UCSD-AML1 (cell line): ENCODE results near the gene CNPY4.

Source experiments
- DNase-seq: peaks from one replicate; lab custom pipeline; 2025; ENCODE audit not compliant: unreplicated experiment; lab: John Stamatoyannopoulos, UW

The CNPY4 gene, protein sequence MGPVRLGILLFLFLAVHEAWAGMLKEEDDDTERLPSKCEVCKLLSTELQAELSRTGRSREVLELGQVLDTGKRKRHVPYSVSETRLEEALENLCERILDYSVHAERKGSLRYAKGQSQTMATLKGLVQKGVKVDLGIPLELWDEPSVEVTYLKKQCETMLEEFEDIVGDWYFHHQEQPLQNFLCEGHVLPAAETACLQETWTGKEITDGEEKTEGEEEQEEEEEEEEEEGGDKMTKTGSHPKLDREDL

GRCh38 chr7:100119072-100119969 lies at the start of gene CNPY4, which contains the start of gene TAF6:
Gene CNPY4 (plus strand): TSS chr7:100119634. CDS start chr7:100119745, 111 bp downstream.
Gene TAF6 (minus strand): TSS chr7:100119358. CDS start chr7:100114209, 5,149 bp downstream.
- peak; percentile 83 for DNase-seq

DNA sequence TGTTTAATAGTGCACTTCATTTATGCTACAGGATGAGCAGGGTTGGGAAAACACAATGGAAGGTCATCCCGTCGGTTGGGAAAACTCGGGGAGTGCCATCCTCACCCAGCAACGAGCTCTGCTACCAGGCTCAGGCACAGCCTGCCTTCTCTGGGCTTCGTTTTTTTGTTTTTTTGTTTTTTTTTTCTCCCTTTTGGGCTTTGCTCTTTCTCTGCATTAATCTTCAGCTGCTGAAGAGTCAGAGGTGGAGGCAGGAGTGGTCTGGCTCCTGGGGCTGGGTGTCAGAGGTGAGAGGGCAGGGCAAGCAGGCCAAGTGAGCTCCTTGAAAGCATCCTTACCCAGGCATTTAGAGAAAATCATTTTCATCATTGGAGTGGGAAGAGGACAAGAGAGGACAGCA lies 49.4 kb upstream of the CNPY4 start:
- no peak for DNase-seq

DNA sequence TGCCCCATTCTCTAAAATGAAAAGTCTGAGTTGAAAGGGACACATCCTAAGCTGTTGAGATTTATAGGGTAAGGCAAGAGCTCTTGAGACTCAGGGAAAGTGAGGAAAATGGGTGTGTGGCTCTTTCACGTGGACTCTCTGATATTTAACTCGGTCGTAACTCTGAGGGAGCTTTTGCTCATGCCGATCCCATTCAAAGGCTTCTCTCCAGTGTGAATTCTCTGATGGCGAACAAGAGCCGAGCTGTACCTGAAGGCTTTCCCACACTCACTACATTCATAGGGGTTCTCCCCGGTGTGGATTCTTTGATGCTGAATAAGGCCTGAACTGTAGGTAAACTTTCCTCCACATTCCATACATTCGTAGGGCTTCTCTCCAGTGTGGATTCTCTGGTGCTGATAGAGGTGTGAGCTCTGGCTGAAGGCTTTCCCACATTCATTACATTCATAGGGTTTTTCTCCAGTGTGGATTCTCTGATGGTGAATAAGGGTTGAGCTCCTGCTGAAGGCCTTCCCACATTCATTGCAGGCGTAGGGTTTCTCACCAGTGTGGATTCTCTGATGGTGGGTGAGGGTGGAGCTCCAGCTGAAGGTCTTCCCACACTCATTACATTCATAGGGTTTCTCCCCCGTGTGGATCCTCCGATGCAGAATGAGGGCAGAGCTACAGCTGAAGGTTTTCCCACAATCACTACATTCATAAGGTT lies 48.3 kb upstream of the CNPY4 start:
- no peak for DNase-seq

DNA sequence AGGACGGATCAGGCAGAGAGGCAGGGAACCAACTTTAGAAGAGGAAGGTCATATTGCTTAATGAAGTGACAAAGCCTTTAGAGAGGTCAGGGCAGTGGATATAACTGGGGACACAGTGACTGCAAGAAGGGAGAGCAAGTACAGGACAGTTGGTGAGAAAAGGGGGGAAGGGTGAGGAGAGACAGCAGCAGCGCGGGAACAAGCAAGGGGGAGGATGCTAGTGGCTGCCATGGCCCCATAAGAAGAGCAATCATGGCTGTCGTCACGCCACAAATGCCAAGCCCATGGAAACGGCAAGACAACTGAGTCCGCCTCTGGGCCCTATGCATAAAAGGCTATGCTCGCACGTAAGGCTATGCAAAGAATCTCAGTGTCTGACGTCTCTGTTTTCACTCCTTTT lies 47.0 kb upstream of the CNPY4 start:
- no peak for DNase-seq

GRCh38 chr7:100074841-100075240 lies 44.6 kb upstream of the CNPY4 start:
- DNase-seq: no peak

- no peak for DNase-seq
Observed at GRCh38 chr7:100075418-100075817, 44.0 kb upstream of the CNPY4 start.

DNA sequence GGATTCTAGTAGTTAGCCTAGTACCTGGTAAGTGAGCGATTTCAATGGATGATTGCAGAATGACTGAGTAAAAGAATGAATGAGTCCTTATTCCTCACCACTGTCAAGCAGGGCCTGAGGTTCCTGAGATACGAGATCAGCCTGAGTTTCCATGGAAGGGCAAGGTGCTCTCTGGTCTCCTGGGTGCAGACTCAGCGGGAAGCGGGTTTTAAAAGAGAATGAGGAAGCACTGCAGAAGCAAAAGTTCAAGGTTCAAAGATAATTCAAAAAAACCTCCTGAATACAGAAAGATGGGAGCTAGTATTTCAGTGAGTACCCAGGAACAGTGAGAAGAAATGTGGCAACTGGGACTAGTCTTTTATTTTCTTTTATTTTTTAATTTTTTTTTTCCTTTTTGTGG lies 42.2 kb upstream of the CNPY4 start:
- DNase-seq: no peak

GRCh38 chr7:100079024-100079560 lies 40.3 kb upstream of the CNPY4 start:
- no peak for DNase-seq

- no peak for DNase-seq
Observed at GRCh38 chr7:100080907-100081534, 38.4 kb upstream of the CNPY4 start.

- peak; percentile 92 for DNase-seq
Observed at GRCh38 chr7:100081535-100082102, 37.8 kb upstream of the CNPY4 start, which contains the start of gene ZNF3. Gene ZNF3 (minus strand): TSS chr7:100081723. CDS start chr7:100077357, 4,366 bp downstream.

DNA sequence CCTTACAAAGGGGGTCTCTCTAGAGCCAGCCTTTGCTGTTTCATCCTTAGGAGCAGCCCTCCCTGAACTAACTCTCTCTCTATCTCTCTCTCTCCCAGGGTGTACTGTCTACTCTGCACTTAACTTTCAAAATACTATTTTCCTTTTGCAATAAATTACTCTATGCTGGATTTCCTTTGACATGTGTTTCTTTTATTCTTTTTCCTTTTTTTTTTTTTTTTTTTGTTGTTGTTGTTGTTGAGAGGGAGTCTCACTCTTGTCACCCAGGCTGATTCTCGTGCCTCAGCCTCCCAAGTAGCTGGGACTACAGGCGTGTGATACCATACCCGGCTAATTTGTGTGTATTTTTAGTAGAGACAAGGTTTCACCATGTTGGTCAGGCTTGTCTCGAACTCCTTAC lies 36.5 kb upstream of the CNPY4 start:
- no peak for DNase-seq

GRCh38 chr7:100085515-100085914 lies 33.9 kb upstream of the CNPY4 start:
- no peak for DNase-seq

DNA sequence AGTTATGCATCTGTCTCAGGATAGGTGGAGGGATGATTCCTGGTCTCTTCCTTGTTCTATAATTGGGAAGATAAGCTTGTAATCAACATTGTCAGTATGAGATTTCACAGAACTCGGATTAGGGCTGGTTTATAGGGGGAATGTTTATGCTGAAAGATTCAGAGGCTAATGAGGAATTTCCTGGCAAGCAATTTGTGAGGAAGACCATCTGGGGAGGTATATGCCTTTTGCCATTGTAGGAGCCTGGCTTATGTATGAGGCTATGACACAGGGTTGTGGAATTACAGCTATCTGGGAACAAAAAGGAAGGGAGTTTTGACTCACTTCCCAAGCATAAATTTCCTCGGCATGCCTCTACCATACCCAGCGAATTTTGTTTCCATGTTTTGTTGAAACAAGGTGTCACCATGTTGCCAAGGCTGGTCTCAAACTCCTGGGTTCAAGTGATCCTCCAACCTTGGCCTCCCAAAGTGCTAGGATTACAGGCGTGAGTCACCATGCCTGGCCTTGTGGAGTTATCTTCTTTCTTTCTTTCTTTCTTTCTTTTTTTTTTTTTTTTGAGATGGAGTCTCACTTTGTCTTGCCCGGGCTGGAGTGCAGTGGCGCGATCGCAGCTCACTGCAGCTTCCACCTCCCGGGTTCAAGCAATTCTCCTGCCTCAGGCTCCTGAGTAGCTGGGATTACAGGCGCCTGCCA lies 32.2 kb upstream of the CNPY4 start:
- DNase-seq: no peak

- DNase-seq: no peak
Observed at GRCh38 chr7:100088095-100088620, 31.3 kb upstream of the CNPY4 start.

DNA sequence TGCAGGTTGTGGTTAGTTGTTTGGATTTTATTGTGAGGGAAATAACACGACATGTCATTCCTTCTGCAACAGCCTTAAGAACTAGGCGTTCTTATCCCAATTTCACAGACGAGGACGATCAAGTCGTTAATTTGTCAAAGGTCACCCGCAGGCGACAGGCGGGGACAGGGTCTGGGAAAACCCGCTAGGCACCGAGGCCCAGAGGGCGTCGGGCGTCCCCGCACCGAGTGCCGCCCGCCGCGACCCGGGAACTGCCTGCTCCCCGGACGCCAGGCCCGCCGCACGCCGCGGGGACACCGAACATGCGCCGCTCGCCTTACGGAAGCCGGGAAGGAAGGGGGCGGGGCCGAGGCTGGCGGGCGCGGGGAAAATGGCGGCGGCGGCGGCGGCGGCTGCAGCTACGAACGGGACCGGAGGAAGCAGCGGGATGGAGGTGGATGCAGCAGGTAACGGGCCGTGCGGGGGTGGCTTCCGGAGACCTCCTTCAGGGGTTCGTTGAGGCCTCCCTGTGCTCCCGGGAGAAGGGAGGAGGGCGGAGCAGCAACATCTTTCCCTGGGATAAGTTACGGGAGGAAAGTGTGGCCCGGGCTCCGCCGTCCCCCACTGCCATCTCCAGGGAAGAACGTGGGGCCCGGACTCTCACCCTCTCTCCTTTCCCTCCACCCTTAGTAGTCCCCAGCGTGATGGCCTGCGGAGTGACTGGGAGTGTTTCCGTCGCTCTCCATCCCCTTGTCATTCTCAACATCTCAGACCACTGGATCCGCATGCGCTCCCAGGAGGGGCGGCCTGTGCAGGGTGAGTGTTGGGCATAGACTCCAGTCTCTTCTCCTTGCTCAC lies 30.6 kb upstream of the CNPY4 start, which contains the start of gene COPS6:
Gene COPS6, plus strand, starts transcription at position 349 of the 837 bp plus-strand sequence. Its CDS starts 22 bp downstream, at position 371.
- DNase-seq: peak; percentile 64

DNA sequence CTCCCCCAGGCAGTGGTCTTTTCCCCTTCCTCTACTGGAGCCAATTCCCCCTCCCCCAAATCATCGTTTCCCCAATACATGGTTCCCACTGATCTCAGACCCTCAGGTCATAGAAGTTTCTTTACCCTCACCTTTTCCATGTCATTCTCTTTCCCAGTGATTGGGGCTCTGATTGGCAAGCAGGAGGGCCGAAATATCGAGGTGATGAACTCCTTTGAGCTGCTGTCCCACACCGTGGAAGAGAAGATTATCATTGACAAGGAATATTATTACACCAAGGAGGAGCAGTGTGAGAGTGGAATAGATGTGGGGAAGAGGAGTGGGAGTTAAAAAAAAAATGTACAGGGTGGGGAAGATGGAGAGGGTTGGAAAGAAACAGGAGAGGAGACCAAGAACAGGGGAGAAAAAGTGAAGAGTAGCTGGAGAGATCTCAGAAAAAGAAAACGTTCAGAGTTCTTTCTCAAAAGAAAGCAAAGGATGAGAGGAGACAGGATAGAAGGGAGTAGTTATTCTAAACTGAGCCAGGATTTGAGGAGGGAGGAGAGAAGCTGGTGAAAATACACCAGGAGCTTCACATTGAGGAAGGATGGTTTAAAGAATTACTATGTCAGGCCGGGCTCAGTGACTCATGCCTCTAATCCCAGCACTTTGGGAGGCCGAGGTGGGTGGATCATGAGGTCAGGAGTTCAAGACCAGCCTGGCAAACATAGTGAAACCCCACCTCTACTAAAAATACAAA lies 29.8 kb upstream of the CNPY4 start:
- DNase-seq: no peak

GRCh38 chr7:100090527-100091410 lies 28.7 kb upstream of the CNPY4 start:
- no peak for DNase-seq
